Pulmonary artery endothelial cell (primary cell): ENCODE data around the gene YTHDF1. TPM values are rescaled to one million over a fixed set of nuclear protein-coding genes. Genes with fewer than 3 reads are reported as not detected.
"Not testable (repeated sequence)": the region's sequence is repeated elsewhere in the genome, so short reads cannot be mapped to it uniquely, and the experiment has no call there.

Experiments
- DNase-seq: peaks from one replicate; pipeline ENCODE4 v3.0.0-alpha.2; 2011; ENCODE audit warnings: low read depth, low spot score
- total RNA-seq: library from RNA; depleted of rRNA; stranded (reverse); fragments of >200 nt; gene quantifications from 2 replicates; pipeline ENCODE4 v1.2.3, GENCODE V29; 2014

The YTHDF1 gene
- total RNA-seq, 1 donor from 2014 or later = 25.5 TPM

DNA sequence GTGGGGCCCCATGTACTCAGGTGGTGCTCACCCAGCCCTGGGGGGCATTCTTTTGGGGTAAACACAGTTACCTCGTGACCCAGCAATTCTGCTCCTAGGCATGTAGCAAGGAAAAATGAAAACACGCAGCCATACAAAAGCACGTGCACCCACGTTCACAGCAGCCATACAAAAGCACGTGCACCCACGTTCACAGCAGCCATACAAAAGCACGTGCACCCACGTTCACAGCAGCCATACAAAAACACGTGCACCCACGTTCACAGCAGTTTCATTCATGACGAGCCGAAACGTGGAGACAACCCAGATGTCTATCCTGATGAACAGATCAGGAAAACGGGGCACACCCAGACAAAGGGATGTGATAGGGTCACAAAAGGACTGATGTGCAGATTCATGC is 57.1 kb downstream of the YTHDF1 start:
- no peak for DNase-seq

DNA sequence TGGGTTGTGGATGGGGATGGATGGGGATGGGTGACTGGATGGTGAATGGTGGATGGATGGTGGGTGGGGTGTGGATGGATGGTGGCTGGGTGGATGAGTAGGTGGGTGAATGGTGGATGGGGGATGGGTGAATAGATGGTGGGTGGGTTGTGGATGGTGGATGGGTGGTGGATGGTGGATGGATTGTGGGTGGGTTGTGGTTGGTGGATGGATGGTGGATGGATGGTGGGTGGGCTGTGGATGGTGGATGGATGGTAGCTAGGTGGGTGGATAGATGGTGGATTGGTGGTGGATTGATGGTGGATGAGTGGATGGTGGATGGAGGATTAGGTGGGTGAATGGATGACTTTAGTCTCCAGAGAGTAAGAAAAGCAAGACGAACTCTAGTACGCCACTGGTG is 57.6 kb downstream of the YTHDF1 start:
- DNase-seq = no peak

- DNase-seq = not testable (repeated sequence)
These were observed 58.5 kb downstream of the YTHDF1 start for GRCh38 chr20:63157431-63157830.

DNA sequence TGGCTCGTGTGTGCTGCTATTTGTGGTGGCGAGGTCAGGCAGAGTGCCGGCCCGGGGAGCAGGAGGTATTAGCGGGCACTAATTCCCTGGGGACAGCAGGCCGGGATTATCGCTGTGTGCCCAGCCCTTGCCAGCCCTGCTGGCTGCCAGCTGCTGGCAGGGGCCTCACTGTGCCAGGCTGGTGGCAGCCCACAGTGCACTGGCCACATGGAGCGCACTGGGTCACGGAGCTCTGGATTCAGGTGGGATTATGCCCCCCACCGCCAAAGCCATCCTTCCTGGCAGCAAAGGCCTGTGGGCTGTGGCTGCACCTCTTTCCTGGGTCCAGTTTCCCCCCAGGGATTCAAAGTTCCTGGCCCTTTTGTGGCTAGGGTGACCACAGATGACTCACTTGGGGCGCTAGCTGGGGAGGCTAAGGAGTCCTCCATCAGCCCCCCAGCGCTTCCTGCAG is 59.7 kb downstream of the YTHDF1 start:
- no peak for DNase-seq

DNA sequence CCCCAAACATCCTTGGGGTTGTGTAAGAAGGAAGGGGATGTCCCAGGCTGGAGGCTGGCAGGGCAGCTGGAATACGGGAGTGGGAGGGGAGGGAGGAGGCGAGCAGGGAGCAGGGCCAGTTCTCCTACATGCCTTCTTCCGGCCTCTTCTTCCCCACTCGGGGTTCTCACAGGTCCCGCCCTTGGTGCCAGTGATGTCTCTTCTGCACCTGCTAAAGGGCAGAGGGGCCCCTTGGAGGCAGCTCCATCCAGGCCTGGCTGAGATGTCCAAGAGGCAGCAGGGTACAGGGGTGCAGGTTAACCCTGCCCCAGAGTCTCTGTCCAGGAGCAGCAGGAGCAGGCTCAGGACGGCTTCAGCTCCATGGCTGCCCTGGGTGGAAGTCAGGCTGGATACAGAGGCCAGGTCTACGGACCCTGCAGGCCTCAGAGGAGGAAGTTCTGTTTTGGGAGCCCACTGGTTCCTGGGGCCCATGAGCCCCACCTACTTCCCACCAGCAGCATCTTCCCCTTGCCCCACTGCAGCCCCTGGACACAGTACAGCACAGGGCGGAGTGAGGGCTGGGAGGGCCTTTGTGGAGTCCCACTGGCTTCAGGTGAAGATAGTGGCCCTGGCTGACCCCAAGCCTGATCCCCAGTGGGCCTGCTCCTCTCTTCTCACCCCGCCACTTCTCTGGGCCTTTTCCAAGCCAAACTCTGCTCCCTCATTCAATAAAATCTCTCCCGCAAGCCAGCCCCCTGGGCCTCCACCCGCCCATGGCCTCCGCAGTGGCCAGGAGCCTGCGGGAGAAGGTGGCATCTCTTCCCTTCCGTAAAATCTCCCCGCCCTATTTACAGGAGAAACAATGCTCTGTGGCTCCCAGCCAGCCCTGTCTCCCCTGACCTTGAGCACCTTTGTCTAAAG is 60.4 kb downstream of the YTHDF1 start:
- no peak for DNase-seq

- DNase-seq = no peak
These were observed 61.5 kb downstream of the YTHDF1 start for GRCh38 chr20:63154395-63154794.

- no peak for DNase-seq
These were observed 62.4 kb downstream of the YTHDF1 start for GRCh38 chr20:63153254-63154221.

- DNase-seq = no peak
These were observed 63.3 kb downstream of the YTHDF1 start for GRCh38 chr20:63152322-63153253.

GRCh38 chr20:63151554-63152321 is 64.2 kb downstream of the YTHDF1 start:
- DNase-seq = no peak

DNA sequence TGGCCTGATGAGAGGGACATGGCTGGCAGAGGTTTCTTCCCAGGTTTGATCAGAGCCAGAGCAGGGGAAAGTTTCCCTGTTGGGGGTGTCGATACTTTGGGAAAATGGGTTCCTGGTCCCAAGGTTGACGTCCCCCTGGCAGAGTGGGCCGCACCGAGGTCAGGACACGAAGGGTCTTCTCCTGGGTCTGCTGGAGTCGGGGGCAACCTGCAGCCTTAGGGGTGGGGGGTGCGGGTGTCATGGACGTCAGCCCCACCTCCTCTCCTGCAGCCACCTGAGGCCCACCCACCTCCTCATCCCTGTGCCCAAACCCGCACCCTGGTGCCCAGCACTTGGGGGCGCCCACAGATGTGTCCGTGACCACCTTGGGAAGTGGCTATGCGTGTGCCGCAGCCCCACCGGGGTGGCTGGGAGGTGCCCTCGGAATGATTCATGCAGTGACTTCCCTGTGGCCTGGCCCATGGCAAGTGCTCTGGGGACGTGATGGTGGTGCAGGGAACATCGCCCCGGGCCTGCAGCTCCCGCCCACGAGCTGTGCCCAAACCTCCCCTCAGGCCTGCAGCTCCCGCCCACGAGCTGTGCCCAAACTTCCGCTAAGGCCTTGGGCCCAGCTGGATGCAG is 64.9 kb downstream of the YTHDF1 start:
- DNase-seq = no peak

- no peak for DNase-seq
These were observed 65.5 kb downstream of the YTHDF1 start for GRCh38 chr20:63150391-63150898.

GRCh38 chr20:63149531-63150192 is 66.3 kb downstream of the YTHDF1 start:
- DNase-seq = no peak

DNA sequence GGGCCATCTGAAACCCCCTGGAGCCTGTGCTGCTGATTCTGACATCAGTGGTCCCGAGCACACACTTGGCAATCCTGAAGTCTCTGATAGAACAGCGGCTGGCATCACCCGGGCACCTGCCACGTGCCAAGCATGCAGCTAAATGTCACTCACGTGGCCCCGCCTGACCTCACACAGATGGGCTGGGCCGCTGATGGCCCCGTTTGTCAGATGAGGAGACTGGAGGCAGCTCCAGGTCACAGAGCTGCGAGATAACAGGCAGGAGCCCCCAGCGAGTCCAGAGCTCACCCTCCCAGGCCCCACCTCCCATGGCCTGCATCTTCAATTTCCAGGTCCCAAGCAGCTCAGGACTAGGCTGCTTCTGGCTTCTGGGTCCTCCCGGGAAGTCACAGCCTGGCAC is 67.2 kb downstream of the YTHDF1 start:
- DNase-seq = no peak

DNA sequence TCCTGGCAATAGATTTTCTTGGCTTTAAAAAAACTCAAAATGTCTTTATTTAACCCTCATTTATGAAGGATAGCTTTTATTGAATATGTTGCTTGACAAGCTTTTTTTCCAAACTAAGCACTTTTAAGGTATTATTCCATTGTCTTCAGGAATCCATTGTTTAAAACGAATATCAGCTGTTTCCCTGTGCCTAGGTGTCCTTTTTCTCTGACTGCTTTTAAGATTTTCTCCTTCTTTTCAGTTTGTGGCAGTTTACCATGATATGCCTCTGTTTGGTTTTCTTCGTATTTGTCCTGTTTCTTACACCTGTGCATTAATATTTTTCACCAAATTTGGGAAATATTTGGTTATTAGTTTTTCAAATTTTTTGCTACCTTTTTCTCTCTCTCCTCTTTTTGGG is 68.4 kb downstream of the YTHDF1 start:
- DNase-seq = no peak

Other genes starting within 250 kb of the YTHDF1 start
- gene BHLHE23, start 209.2 kb downstream of the YTHDF1 start, total RNA-seq = not detected in 2 replicates
- gene BIRC7, start 19.8 kb upstream of the YTHDF1 start, total RNA-seq = not detected in 2 replicates
- gene NKAIN4, start 38.3 kb upstream of the YTHDF1 start, total RNA-seq = not detected in 2 replicates
- 52.6 and 54.5 TPM in 2 replicates for gene ARFGAP1, start 56.7 kb upstream of the YTHDF1 start, total RNA-seq
- gene COL20A1, start 77.1 kb upstream of the YTHDF1 start, total RNA-seq = not detected in 2 replicates
- gene CHRNA4, start 145.2 kb upstream of the YTHDF1 start, total RNA-seq = not detected in 2 replicates